ENCODE results near the gene SCIN. TPM values are rescaled to one million over a fixed set of nuclear protein-coding genes. Genes with fewer than 3 reads are reported as not detected.
"Not testable (repeated sequence)": the region's sequence is repeated elsewhere in the genome, so short reads cannot be mapped to it uniquely, and the experiment has no call there.

Gene SCIN
- total RNA-seq = under 1 TPM; 0.29 to 0.79 TPM
- long read RNA-seq, donor 1, full-length matches to known transcripts = 1 of 1 reads
- long read RNA-seq, donor 1, partial matches to known transcripts = 0 of 1 reads
- long read RNA-seq, donor 1, other reads (novel, unspliced or antisense) = 0 of 1 reads
- long read RNA-seq, donor 2, full-length matches to known transcripts = 3 of 3 reads
- long read RNA-seq, donor 2, partial matches to known transcripts = 0 of 3 reads
- long read RNA-seq, donor 2, other reads (novel, unspliced or antisense) = 0 of 3 reads

DNA sequence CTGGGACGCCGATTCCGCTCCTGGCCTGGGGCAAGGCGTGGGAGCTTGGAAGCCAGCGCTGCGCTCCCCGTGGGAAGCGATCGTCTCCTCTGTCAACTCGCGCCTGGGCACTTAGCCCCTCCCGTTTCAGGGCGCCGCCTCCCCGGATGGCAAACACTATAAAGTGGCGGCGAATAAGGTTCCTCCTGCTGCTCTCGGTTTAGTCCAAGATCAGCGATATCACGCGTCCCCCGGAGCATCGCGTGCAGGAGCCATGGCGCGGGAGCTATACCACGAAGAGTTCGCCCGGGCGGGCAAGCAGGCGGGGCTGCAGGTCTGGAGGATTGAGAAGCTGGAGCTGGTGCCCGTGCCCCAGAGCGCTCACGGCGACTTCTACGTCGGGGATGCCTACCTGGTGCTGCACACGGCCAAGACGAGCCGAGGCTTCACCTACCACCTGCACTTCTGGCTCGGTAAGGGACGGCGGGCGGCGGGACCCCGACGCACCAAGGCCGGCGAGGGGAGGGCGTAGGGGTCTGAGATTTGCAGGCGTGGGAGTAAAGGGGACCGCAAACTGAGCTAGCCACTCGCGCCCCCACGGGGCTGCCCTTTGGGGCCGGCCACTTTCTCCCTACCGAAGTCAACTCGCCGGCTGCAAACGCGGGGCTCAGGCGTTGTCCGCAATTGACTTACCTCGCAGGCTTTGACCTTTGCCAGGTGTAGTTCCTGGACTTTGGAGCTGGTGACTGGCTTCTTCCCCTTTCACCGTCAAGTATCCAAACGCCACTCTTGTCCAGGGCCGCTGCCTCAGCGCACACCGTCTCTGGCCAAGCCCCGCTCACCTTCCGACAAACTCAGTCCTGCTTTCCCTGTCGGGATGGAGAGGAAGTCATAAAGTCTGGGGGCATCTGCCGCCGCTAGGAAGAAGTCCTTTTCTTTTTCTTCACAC, at the start of gene SCIN:
TSS of gene SCIN (plus strand) at position 187 of the 928 bp plus-strand sequence. CDS start at position 254, 67 bp downstream.
- intact Hi-C loops (cut with DNase I) = no loop called here
- DNase-seq (ENCODE audit: low spot score) = peak; percentile 82

DNA sequence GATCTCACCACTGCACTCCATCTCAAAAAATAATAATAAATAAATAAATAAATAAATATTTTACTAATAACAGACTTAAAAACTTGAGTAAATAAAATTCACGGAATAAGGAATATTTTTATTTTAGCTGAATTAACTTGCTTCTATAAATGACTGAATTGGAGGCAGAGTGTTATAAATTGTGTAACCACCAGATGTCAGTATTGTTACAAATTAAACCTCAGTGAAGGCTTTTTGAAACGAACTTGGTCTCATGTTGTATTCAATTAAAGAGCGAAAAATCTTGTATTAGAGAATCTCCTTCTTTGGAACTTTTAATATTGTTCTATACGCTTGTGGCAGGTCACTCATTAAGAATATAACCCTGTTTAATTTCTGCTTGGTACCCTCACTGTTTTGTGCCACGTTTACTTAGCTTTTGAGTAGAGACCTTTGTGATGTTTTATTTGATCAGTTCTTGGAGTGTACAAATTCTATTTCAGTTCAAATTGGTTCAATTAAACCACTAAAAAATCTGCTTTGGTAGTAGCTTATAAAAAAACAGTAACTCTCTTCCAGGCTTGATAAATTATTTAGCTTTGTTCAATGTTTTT, 45.6 kb upstream of the SCIN start:
- DNase-seq (ENCODE audit: low spot score) = no peak
- intact Hi-C loops (cut with DNase I) = loop anchor here in 1 of 2 donors (5.0 kb wide), 1 partner anchor 737 kb away; no protein-coding TSS in a partner anchor

DNA sequence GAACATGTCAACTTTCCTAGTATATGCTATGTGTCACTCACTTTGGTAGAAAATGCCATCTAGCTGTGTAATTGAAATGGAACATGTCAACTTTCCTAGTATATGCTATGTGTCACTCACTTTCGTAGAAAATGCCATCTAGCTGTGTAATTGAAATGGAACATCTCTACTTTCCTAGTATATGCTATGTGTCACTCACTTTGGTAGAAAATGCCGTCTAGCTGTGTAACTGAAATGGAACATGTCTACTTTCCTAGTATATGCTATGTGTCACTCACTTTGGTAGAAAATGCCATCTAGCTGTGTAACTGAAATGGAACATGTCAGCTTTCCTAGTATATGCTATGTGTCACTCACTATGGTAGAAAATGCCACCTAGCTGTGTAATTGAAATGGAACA, 43.8 kb upstream of the SCIN start:
- intact Hi-C loops (cut with DNase I); DNase-seq (ENCODE audit: low spot score): not testable (repeated sequence)

DNA sequence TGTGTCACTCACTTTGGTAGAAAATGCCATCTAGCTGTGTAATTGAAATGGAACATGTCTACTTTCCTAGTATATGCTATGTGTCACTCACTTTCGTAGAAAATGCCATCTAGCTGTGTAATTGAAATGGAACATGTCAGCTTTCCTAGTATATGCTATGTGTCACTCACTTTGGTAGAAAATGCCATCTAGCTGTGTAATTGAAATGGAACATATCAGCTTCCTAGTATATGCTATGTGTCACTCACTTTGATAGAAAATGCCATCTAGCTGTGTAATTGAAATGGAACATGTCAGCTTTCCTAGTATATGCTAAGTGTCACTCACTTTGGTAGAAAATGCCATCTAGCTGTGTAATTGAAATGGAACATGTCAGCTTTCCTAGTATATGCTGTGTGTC, 42.9 kb upstream of the SCIN start:
- intact Hi-C loops (cut with DNase I); DNase-seq (ENCODE audit: low spot score): not testable (repeated sequence)

DNA sequence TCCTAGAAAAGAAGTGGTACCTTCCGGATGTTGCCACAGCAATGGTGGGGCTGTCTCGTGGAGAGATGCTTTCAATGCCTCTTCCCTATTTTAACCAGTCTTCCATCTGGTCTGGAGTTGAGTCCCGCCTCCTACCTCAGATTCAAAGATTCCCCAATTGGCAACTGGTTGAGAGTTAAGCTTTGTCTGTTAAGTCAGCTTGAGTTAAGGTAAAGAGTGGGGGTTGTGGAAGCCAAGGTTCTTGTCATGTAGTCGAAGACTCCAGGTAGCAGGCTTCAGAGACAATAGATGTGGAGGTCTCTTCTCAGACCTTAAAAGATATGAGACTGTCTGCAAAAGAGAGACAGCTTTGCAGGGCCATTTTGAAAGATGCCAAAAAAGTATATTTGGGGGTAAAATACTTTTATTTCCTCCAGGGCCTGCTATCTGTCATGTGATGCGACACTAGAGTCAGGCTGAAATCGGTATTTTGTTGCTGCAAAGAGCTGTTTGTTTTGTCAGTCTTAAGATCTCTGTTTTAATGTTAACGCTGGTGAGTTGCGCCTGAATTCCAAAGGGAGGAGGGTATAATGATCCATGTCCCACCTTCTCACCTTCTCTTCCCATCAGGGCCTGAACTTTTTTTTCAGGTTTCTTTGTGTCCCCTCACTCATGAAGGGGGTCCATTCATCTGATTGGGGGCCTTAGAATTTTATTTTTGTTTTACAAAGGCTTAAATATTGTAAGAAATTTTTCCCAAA, 40.4 kb upstream of the SCIN start:
- intact Hi-C loops (cut with DNase I) = no loop called here
- DNase-seq (ENCODE audit: low spot score) = no peak

DNA sequence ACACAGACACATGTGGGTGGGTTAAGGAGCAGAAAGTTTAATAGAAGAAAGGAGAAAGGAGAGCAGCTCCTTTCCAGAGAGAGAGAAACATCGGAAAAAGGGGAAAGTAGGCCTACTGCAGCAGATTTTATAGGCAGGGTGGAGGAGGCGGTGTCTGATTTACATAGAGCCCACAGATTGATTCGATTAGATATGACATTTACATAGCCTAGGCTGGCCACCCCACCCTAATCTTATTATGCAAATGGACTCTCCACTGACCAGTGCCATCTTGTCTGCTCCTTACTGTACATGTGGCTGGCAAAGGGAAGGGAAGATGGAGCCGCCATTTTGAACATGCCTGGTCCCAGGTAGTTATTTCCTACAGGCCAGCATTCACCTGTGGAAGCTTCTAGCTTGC, 38.7 kb upstream of the SCIN start:
- intact Hi-C loops (cut with DNase I) = no loop called here

DNA sequence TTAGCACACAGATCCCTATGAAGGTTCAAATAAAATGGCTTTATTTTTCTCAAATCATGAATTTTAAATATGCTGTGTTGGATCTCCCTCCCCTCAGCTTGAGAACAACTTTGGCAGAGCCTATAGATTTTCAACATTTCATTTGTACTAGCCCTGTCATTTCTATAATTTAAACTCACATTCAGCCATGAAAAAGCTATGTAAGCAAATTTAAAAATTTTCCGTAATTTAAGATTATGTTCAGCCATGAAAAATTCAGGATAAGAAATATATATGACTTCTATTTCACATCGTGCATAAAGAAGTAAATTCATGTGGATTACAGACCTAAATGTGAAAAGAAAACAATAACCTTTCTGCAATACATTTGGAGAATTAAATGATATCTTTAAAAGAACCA, 36.5 kb upstream of the SCIN start:
- intact Hi-C loops (cut with DNase I) = no loop called here
- no peak for DNase-seq (ENCODE audit: low spot score)

More for the DNA sequence above, 38.7 kb upstream of the SCIN start:
- DNase-seq (ENCODE audit: low spot score) = no peak

DNA sequence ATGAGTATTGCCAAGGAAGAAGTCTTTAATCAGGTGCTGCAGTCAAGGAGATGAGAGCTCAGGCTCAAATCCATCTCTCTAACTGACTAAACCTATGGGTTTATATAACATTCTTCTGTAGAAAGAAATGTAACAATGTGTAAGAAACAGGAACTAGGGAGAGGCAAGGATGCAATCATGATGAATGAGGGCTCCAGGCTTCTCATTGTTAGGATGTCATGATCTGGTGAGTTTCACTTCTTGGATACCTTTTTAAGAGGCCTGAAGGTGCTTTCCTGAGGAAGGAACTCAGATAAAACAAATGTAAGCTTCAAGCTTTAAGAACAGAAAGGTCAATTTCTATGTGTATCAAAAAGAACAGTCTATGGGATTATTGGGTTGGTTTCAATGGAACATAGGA, 30.8 kb upstream of the SCIN start:
- intact Hi-C loops (cut with DNase I) = no loop called here

DNA sequence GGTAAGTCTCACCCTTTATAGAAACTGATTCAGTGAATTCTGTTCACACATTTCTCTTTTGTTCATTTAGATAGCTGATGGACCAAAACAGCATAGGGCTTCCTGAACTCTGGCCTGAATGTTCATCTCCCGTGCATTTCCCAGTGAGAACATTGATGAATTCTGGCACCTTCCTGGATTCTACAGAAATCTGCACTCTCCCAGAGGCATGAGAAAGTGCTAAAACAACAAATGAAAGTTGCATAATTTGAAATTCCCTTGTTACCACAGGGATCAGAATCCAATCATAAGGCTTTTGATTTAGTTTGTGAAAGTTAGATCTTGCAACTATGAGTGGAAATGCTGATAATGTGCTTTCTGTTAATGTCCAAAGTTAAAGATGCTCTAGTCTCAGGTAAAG, 29.7 kb upstream of the SCIN start:
- DNase-seq (ENCODE audit: low spot score) = no peak
- intact Hi-C loops (cut with DNase I) = no loop called here

More for the DNA sequence above, 30.8 kb upstream of the SCIN start:
- no peak for DNase-seq (ENCODE audit: low spot score)

DNA sequence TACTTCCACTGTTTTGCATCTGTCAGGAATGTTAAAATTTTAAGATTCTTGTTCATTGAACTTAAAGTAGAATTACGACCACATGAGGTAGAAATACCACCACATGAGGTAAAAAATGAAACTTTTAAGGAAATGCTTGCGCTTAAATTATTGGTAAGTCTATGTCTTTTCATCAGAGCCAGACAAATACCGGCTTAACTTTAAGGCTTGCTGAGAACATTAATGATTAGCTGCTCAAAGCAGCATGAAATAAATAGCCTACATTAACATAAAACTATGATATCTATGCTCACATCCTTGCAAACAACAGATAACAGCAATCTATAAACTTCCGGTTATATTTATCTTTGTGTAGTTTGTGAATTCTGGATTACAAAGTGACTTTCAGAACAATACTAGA, 26.9 kb upstream of the SCIN start:
- intact Hi-C loops (cut with DNase I) = no loop called here
- DNase-seq (ENCODE audit: low spot score) = no peak

DNA sequence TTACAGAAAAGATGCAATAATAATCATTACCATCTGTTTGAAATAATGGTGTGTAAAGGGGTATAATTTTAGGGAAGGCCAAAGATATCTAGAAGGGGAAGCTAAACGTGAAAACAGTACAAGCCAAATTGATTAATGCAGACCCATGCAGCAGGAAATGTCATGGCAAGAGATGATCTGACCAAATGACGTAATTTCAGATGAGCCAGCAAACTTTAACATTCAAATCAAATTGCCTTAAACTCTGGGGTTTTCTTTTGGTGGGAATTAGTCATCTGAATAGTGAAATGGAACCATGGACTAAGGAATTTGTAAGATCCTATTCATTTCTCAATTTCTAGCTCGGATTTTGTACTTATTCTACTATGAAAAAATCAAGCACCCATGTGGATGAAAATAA, 21.4 kb upstream of the SCIN start:
- intact Hi-C loops (cut with DNase I) = no loop called here
- no peak for DNase-seq (ENCODE audit: low spot score)

DNA sequence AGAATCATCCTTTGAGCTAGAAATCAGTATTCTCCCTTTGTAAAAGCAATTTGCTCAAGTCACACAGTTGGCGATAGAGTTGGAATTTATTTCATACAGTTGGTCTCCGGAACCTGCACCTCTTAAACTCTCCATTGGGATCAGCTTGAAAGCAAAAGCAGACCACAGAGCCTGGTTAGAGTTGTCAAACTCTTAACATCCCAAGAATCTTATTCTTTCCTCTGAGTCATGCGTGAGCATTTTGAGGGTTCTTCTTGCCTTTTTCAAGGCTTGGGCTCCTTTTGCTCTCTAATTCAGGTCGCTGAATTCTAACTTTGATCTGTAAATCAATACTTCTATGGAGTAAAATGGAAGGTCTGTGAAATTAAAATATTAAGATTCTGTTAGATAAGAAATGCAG, 19.6 kb upstream of the SCIN start:
- no peak for DNase-seq (ENCODE audit: low spot score)

DNA sequence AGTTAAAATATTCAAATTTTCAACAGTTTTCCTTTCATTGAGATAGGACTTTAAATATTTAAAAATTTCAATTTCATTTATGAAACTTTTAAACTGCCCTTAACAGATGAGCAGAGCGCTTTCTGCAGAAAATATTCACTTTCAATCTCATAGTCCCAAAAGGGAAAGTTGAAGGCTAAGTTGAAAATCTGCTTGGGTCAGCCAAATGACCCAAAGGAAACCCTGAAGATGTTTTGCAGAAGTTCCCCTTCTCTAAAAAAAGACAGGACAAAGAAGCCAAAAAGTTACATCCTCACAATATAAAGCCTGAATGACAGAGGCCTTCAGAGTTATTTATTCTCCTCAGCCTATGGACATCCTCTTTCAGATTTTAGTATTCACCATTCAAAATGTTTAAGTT, 17.6 kb upstream of the SCIN start:
- intact Hi-C loops (cut with DNase I) = no loop called here
- DNase-seq (ENCODE audit: low spot score) = no peak

More for the DNA sequence above, 19.6 kb upstream of the SCIN start:
- intact Hi-C loops (cut with DNase I) = no loop called here

DNA sequence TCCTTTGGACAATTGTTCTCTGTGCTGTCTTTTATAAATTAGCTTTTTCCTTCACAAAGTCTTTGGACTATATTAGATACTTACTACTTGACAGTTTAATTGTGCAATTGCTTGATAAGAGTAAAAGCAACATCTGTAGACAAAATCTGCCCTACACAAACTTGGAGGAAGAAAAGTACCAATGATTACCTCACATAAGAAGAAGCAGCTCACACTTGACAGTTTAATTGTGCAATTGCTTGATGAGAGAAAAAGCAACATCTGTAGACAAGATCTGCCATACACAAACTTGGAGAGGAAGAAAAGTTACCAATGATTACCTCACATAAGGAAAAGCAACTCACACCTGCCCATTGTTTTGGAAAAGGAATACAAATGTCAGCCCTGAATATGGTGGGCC, 17.1 kb upstream of the SCIN start:
- DNase-seq (ENCODE audit: low spot score) = no peak

DNA sequence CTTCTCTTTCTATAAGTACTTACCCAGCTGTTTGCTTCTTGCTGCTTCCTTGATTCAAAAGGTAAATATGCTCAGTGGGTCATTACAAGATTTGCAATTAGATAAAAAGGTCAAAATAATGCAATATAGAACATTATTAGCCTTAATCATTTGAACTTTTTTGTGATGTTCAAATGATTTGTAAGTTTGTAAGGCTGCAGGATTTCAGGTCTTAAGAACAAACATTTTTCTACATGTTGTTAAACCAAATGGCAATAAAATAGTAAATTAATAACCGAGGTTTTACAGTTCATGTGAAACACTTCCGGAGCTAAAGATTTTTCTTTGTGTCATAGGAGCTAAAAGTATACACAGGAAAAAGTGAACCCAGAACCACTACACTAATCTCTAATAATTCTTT, 16.2 kb upstream of the SCIN start:
- intact Hi-C loops (cut with DNase I) = no loop called here
- no peak for DNase-seq (ENCODE audit: low spot score)

More for the DNA sequence above, 17.1 kb upstream of the SCIN start:
- intact Hi-C loops (cut with DNase I) = no loop called here

DNA sequence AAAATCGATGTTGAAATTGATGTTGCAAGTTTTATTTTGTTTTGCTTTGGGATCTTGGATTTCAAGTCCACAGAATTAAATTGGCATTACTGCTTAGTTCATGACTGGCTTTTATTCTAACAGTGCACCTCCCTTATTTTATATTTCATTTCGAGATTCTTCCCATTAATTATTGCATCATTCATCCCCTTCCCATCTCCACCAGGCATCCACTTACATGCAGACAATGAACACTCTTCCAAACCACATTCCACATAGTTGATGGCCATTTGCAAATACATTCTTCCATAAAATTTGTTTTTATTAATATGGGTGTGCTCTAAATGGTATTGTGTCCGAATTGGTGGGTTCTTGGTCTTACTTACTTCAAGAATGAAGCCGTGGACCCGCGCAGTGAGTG, 15.6 kb upstream of the SCIN start:
- DNase-seq (ENCODE audit: low spot score) = no peak

DNA sequence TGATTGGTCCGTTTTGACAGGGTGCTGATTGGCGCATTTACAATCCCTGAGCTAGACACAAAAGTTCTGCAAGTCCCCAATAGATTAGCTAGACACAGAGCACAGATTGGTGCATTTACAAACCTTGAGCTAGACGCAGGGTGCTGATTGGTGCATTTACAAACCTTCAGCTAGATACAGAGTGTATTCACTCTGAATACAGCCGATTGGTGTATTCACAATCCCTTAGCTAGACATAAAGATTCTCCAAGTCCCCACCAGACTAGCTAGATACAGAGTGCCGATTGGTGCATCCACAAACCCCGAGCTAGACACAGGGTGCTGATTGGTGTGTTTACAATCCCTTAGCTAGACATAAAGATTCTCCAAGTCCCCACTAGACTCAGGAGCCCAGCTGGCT, 14.8 kb upstream of the SCIN start:
- DNase-seq (ENCODE audit: low spot score); intact Hi-C loops (cut with DNase I): not testable (repeated sequence)

More for the DNA sequence above, 15.6 kb upstream of the SCIN start:
- intact Hi-C loops (cut with DNase I) = no loop called here

DNA sequence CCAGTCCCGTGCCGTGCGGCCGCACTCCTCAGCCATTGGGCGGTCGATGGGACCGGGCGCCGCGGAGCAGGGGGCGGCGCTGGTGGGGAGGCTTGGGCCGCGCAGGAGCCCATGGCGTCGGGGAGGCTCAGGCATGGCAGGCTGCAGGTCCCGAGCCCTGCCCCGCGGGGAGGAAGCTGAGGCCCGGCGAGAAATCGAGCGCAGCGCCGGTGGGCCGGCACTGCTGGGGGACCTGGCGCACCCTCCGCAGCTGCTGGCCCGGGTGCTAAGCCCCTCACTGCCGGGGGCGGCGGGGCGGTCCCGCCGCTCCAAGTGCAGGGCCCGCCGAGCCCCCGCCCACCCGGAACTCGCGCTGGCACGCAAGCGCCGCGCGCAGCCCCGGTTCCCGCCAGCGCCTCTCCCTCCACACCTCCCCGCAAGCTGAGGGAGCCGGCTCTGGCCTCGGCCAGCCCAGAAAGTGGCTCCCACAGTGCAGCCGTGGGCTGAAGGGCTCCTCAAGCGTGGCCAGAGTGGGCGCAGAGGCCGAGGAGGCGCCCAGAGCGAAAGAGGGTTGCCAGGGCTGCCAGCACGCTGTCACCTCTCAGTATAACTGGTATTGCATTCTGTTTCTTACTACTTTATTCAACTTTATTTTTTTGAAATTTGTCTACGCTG, 14.3 kb upstream of the SCIN start:
- DNase-seq (ENCODE audit: low spot score); intact Hi-C loops (cut with DNase I): not testable (repeated sequence)

DNA sequence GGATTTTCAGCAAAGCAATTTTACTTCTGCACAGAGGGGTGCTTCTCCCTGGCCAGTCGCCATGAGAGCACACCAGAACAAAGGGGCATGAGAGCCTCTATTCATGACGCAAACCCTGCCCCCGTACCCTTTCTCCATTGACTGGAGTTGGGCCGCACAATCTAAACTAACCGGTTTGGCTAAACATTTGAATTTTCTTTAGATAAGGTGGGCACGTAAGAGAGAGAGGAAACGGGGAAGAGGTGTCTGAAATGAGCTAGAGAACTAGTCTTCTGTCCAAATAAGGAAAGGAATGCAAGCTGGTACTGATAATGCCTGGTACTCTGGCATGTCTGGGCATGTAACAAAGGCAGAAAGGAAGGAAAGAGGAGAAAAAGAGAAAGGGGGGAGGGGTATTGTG, 13.2 kb upstream of the SCIN start:
- intact Hi-C loops (cut with DNase I) = no loop called here
- no peak for DNase-seq (ENCODE audit: low spot score)
